Stomach smooth muscle (tissue), 2 donors: ENCODE results near the gene EPHB3.

Experiments used
- H3K27ac ChIP-seq: one replicate; pipeline ENCODE4 v1.7.0; 2013; ENCODE audit warnings: mild to moderate bottlenecking, low read length, inconsistent platforms
- H3K27me3 ChIP-seq, 2 donors: one replicate each; pipeline ENCODE4 v1.7.0; 2013; ENCODE audit warnings: low read length in 2 of 2; ENCODE audit not compliant: insufficient read depth in 2 of 2, control insufficient read depth in 1 of 2
- H3K36me3 ChIP-seq, 2 donors: one replicate each; pipeline ENCODE4 v1.7.0; 2013; ENCODE audit warnings: low read length in 2 of 2; ENCODE audit not compliant: control insufficient read depth in 2 of 2, insufficient read depth in 2 of 2
- H3K4me1 ChIP-seq: one replicate; pipeline ENCODE4 v1.7.0; 2013; ENCODE audit warnings: low read length; ENCODE audit not compliant: control insufficient read depth, insufficient read depth
- H3K4me3 ChIP-seq, 2 donors: one replicate each; pipeline ENCODE4 v1.7.0; 2013; ENCODE audit warnings: low read length in 2 of 2
- H3K9ac ChIP-seq, 2 donors: one replicate each; pipeline ENCODE4 v1.7.0; 2013; ENCODE audit warnings: low read length in 2 of 2, mild to moderate bottlenecking in 1 of 2
- H3K9me3 ChIP-seq, 2 donors: one replicate each; pipeline ENCODE4 v1.7.0; 2013; ENCODE audit warnings: low read length in 2 of 2; ENCODE audit not compliant: control insufficient read depth in 2 of 2
- donor health status: healthy.
- donor health status: Pancreatic carcinoma.

EPHB3 gene

GRCh38 chr3:184561061-184561912 lies at the start of gene EPHB3:
Gene EPHB3, plus strand, starts transcription at chr3:184561785. Its CDS starts 451 bp downstream, at chr3:184562236.
- Histone ChIP-seq H3K27me3 (no peaks in the 10 kb centered on the region), H3K27ac (peak within 1 kb of the TSS; percentile 87), H3K9ac (peak within 1 kb of the TSS; percentile 35 to 80), H3K4me3 (peak within 1 kb of the TSS; percentile 61 to 77), H3K36me3 (no peaks in the 10 kb centered on the region), H3K9me3 (no peaks in the 10 kb centered on the region), H3K4me1 (peaks cover 51% of the 10 kb centered on the region)

GRCh38 chr3:184512621-184513020 lies 49.0 kb upstream of the EPHB3 start:
- Histone ChIP-seq H3K4me1 (peaks cover 10% of the 10 kb centered on the region), H3K27ac (no peak overlapping the region), H3K9ac (no peak overlapping the region), H3K9me3 (no peaks in the 10 kb centered on the region), H3K36me3 (no peaks in the 10 kb centered on the region), H3K4me3 (no peak overlapping the region), H3K27me3 (peaks cover 30 to 40% of the 10 kb centered on the region in 2 donors)

- no peak overlapping the region for H3K27ac ChIP-seq
- H3K9ac ChIP-seq = peak overlapping the region; percentile 3 to 47
- no peaks in the 10 kb centered on the region for H3K9me3 ChIP-seq
- peaks cover 25 to 43% of the 10 kb centered on the region in 2 donors for H3K27me3 ChIP-seq
- H3K36me3 ChIP-seq = no peaks in the 10 kb centered on the region
- H3K4me1 ChIP-seq = peaks cover 10% of the 10 kb centered on the region
- peak overlapping the region; percentile 32 to 69 for H3K4me3 ChIP-seq
Measured at GRCh38 chr3:184513276-184514170, 48.1 kb upstream of the EPHB3 start.

- H3K27me3 ChIP-seq = peaks cover 20 to 42% of the 10 kb centered on the region in 2 donors
Measured at GRCh38 chr3:184514171-184514490, 47.5 kb upstream of the EPHB3 start.

GRCh38 chr3:184523825-184524615 lies 37.6 kb upstream of the EPHB3 start:
- Histone ChIP-seq H3K36me3 (no peaks in the 10 kb centered on the region), H3K9me3 (no peaks in the 10 kb centered on the region), H3K4me1 (peaks cover 9% of the 10 kb centered on the region), H3K27ac (no peak overlapping the region), H3K27me3 (peaks cover 35 to 37% of the 10 kb centered on the region in 2 donors), H3K9ac (no peak overlapping the region), H3K4me3 (no peak overlapping the region)

More at GRCh38 chr3:184514171-184514490, 47.5 kb upstream of the EPHB3 start:
- Histone ChIP-seq H3K9me3 (no peaks in the 10 kb centered on the region), H3K36me3 (no peaks in the 10 kb centered on the region), H3K27ac (no peak overlapping the region), H3K9ac (peak overlapping the region; percentile 3 to 47), H3K4me3 (peak overlapping the region; percentile 21 to 69), H3K4me1 (peaks cover 10% of the 10 kb centered on the region)

GRCh38 chr3:184524981-184525336 lies 36.6 kb upstream of the EPHB3 start:
- H3K27ac ChIP-seq = no peak overlapping the region
- H3K27me3 ChIP-seq = peaks cover 35 to 39% of the 10 kb centered on the region in 2 donors
- no peaks in the 10 kb centered on the region for H3K36me3 ChIP-seq
- peak overlapping the region; percentile 49 to 69 for H3K4me3 ChIP-seq
- peak overlapping the region in 1 of 2 donors; percentile 41 for H3K9ac ChIP-seq
- H3K9me3 ChIP-seq = no peaks in the 10 kb centered on the region
- H3K4me1 ChIP-seq = peaks cover 9% of the 10 kb centered on the region

- Histone ChIP-seq H3K9ac (peak overlapping the region in 1 of 2 donors; percentile 41), H3K27me3 (peaks cover 37 to 41% of the 10 kb centered on the region in 2 donors), H3K9me3 (no peaks in the 10 kb centered on the region), H3K36me3 (no peaks in the 10 kb centered on the region), H3K4me3 (peak overlapping the region; percentile 49 to 69), H3K4me1 (peaks cover 9% of the 10 kb centered on the region), H3K27ac (no peak overlapping the region)
Measured at GRCh38 chr3:184525337-184526087, 36.1 kb upstream of the EPHB3 start.

DNA sequence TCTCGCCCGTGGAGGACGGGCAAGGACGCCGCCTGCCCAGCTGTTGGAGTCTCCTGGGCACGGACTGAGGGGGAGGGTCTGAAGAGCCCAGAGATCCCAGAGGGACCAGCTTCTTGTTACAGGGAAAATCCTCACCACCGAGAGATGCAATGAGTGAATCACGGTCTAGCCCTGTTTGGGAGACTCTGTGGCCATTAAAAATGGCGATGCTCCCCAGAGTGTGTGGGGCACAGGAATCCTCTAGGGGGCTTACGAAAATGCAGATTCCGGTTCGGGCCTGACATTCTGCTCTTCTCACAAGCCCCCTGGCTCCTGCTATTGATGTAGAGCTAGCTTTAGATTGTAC lies 35.5 kb upstream of the EPHB3 start:
- Histone ChIP-seq H3K4me3 (peak overlapping the region; percentile 44 to 49), H3K36me3 (no peaks in the 10 kb centered on the region), H3K9me3 (no peaks in the 10 kb centered on the region), H3K27me3 (peaks cover 37 to 43% of the 10 kb centered on the region in 2 donors), H3K9ac (no peak overlapping the region), H3K27ac (no peak overlapping the region), H3K4me1 (peaks cover 9% of the 10 kb centered on the region)

DNA sequence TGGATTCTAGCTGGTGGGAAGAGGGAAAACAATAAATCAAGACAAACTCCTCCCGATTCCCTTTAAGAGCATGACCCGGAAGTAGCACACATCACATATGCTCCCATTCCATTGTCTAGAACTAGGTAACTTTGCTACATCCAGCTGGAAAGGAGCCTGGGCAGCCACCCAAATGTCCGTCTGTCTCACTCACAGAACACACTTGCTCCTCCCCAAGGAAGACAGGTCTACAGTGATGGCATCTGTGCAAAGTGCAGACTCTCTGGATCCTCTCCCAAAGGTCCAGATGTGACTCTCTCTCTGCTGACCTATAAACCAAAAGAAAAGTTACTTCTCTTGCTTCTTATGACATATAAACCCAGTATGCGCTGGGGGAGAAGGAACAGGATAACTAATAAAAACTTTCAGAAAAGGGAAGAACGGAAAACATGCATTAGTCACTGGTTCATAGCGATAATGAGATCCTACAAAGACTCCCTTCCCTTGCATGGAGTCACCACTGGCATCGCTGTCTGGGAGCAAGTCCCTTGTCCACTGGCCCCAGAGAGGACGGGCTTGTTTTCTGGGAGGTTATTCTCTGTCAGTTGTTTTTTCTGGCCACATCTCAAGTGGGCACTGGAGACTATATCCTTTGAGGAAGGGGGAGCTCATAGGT lies 29.8 kb upstream of the EPHB3 start:
- H3K4me1 ChIP-seq = no peaks in the 10 kb centered on the region
- H3K9ac ChIP-seq = no peak overlapping the region
- no peak overlapping the region for H3K4me3 ChIP-seq
- H3K27ac ChIP-seq = no peak overlapping the region
- no peaks in the 10 kb centered on the region for H3K9me3 ChIP-seq
- no peaks in the 10 kb centered on the region for H3K36me3 ChIP-seq
- H3K27me3 ChIP-seq = peaks cover 10 to 26% of the 10 kb centered on the region in 2 donors
